HepG2 (cell line): ENCODE results near the gene CTRB2. TPM values are rescaled to one million over a fixed set of nuclear protein-coding genes. Genes with fewer than 3 reads are reported as not detected.
"Not testable (repeated sequence)": the region's sequence is repeated elsewhere in the genome, so short reads cannot be mapped to it uniquely, and the experiment has no call there.

Experiments used
- ATAC-seq: fragments of 200-7000 bp; cut with Tn5 transposase; 3 replicates; pipeline ENCODE4 v1.9.1; 2020; ENCODE audit warnings: mild to moderate bottlenecking, moderate library complexity
- BruUV-seq: library from RNA; stranded (reverse); fragments of 400-500 nt; replicated peaks from 2 replicates; lab custom pipeline; 2021; lab: Mats Ljungman, UMichigan
- CTCF ChIA-PET: fragments of 300-600 bp; formaldehyde crosslinking; extraction: SDS; loops from one replicate; lab custom pipeline; 2021; ENCODE audit warnings: low total read pairs, inconsistent platforms, low intra/inter-chr PET ratio; lab: Yijun Ruan, JAX
- POLR2A ChIA-PET: fragments of 350-600 bp; sonication (Branson Sonifier 250); formaldehyde crosslinking; loops from one replicate; lab custom pipeline; 2020; ENCODE audit warnings: antibody characterized with exemption, inconsistent platforms; lab: Yijun Ruan, JAX
- DNase-seq: peaks from one replicate; pipeline ENCODE4 v3.0.0-alpha.2; 2015; ENCODE audit warnings: low spot score
- FAIRE-seq: peaks from 3 replicates; lab custom pipeline; 2011; peaks lifted over from hg19 to GRCh38; lab: Jason Lieb, UNC
- H2AFZ ChIP-seq: one replicate; pipeline ENCODE4 v1.6.1; 2011; ENCODE audit warnings: low read length, inconsistent platforms
- H3K27ac ChIP-seq: fragments of 300-600 bp; 3 replicates; pipeline ENCODE4 v1.8.0; 2011; ENCODE audit warnings: mixed run types, mild to moderate bottlenecking, mixed read lengths, low read length, inconsistent platforms; ENCODE audit not compliant: insufficient read depth; ENCODE audit errors: extremely low read length
- H3K27me3 ChIP-seq, 2 experiments: fragments of 200-600 bp in 1 of 2; 2 replicates in 1 of 2; 3 replicates in 1 of 2; pipeline versions ENCODE4 v1.6.0 to v1.8.0; 2011; ENCODE audit warnings: low read length in 2 of 2, mild to moderate bottlenecking in 2 of 2, moderate library complexity in 2 of 2, inconsistent platforms in 1 of 2; ENCODE audit not compliant: insufficient read depth in 2 of 2, control insufficient read depth in 1 of 2
- H3K36me3 ChIP-seq, 2 experiments: fragments of 200-600 bp in 1 of 2; replicated peaks in 1 of 2; 2 replicates in 1 of 2; 3 replicates in 1 of 2; pipeline versions ENCODE4 v1.5.1 to v1.8.0; 2011; ENCODE audit warnings: low read length in 2 of 2, inconsistent platforms in 1 of 2; ENCODE audit not compliant: insufficient read depth in 2 of 2, control insufficient read depth in 1 of 2
- H3K4me1 ChIP-seq: 2 replicates; pipeline ENCODE4 v1.5.1; 2012; ENCODE audit warnings: low read length, inconsistent platforms; ENCODE audit not compliant: insufficient read depth
- H3K4me2 ChIP-seq: 2 replicates; pipeline ENCODE4 v1.6.0; 2011; ENCODE audit warnings: low read depth, low read length, inconsistent platforms
- H3K4me3 ChIP-seq, 3 experiments: fragments of 200-600 bp in 1 of 3; sonication (generic), shearing (Covaris generic) in 1 of 3; replicated peaks in 1 of 3; 2 replicates each; pipeline ENCODE4 v1.5.1; 2011 to 2016; ENCODE audit warnings: low read length in 3 of 3, inconsistent platforms in 2 of 3, low read depth in 2 of 3, mild to moderate bottlenecking in 2 of 3, control low read depth in 1 of 3, mixed read lengths in 1 of 3; ENCODE audit not compliant: insufficient read depth in 1 of 3
- H3K79me2 ChIP-seq: one replicate; pipeline ENCODE4 v1.6.1; 2011; ENCODE audit warnings: low read length, inconsistent platforms; ENCODE audit not compliant: insufficient read depth
- H3K9ac ChIP-seq: 2 replicates; pipeline ENCODE4 v1.6.0; 2011; ENCODE audit warnings: mild to moderate bottlenecking, low read depth, low read length, inconsistent platforms; ENCODE audit not compliant: insufficient read depth
- H3K9me3 ChIP-seq: 2 replicates; pipeline ENCODE4 v1.5.1; 2012; ENCODE audit warnings: mild to moderate bottlenecking, low read length
- H4K20me1 ChIP-seq: 2 replicates; pipeline ENCODE4 v1.6.0; 2011; ENCODE audit warnings: inconsistent platforms, mild to moderate bottlenecking, low read length, moderate library complexity; ENCODE audit not compliant: insufficient read depth
- AGO2 ChIP-seq: fragments of 200-400 bp; formaldehyde crosslinking; optimal IDR thresholded peaks from 2 replicates; pipeline ENCODE3; 2017; ENCODE audit warnings: mild to moderate bottlenecking, low read depth, low read length, moderate library complexity
- FOXA1 ChIP-seq, 2 experiments: fragments of 450-650 bp in 1 of 2; sonication (generic) in 1 of 2; formaldehyde crosslinking in 1 of 2; IDR thresholded peaks; 2 replicates each; pipeline versions ENCODE4 v1.4.0 to v1.6.1; 2016 to 2020; ENCODE audit warnings: missing genetic modification reagents in 1 of 2
- HNRNPK ChIP-seq: fragments of 200-400 bp; formaldehyde crosslinking; IDR thresholded peaks from 2 replicates; pipeline ENCODE4 v1.6.1; 2018; ENCODE audit warnings: low read length, low read depth, moderate library complexity, mild to moderate bottlenecking; ENCODE audit not compliant: poor library complexity, severe bottlenecking
- HNRNPL ChIP-seq: fragments of 200-400 bp; formaldehyde crosslinking; IDR thresholded peaks from 2 replicates; pipeline ENCODE4 v1.6.1; 2017; ENCODE audit warnings: mild to moderate bottlenecking, low read depth, low read length
- KDM5B ChIP-seq: sonication (generic); formaldehyde crosslinking; IDR thresholded peaks from 2 replicates; pipeline ENCODE4 v1.4.0; 2020; ENCODE audit warnings: missing genetic modification reagents, mild to moderate bottlenecking, borderline replicate concordance
- NR3C1 ChIP-seq: sonication (generic); formaldehyde crosslinking; IDR thresholded peaks from 2 replicates; pipeline ENCODE4 v1.4.0; 2020; ENCODE audit warnings: missing genetic modification reagents
- RBFOX2 ChIP-seq: fragments of 200-400 bp; formaldehyde crosslinking; IDR thresholded peaks from 2 replicates; pipeline ENCODE4 v1.6.1; 2017; ENCODE audit warnings: low read depth, mild to moderate bottlenecking, low read length
- RBM39 ChIP-seq: fragments of 200-400 bp; formaldehyde crosslinking; IDR thresholded peaks from one replicate; pipeline ENCODE4 v1.6.1; 2018; ENCODE audit warnings: antibody characterized with exemption, mild to moderate bottlenecking, low read depth, low read length; ENCODE audit not compliant: poor library complexity, severe bottlenecking
- ZFP37 ChIP-seq: sonication (generic); formaldehyde crosslinking; IDR thresholded peaks from 2 replicates; pipeline ENCODE4 v1.4.0; 2020; ENCODE audit warnings: missing genetic modification reagents, borderline replicate concordance
- ZNF251 ChIP-seq: sonication (generic); formaldehyde crosslinking; IDR thresholded peaks from 2 replicates; pipeline ENCODE4 v1.9.0; 2021; ENCODE audit warnings: mild to moderate bottlenecking, missing genetic modification reagents
- ZNF383 ChIP-seq: sonication (generic); formaldehyde crosslinking; IDR thresholded peaks from 2 replicates; pipeline ENCODE4 v1.4.0; 2020; ENCODE audit warnings: missing genetic modification reagents, mild to moderate bottlenecking, borderline replicate concordance
- ZNF468 ChIP-seq: sonication (generic); formaldehyde crosslinking; IDR thresholded peaks from 2 replicates; pipeline ENCODE4 v1.8.0; 2022; ENCODE audit warnings: mild to moderate bottlenecking, moderate library complexity, missing genetic modification reagents
- ZNF556 ChIP-seq: sonication (generic); formaldehyde crosslinking; IDR thresholded peaks from 2 replicates; pipeline ENCODE4 v1.4.0; 2020; ENCODE audit warnings: mild to moderate bottlenecking, missing genetic modification reagents, borderline replicate concordance
- WGBS: methylation state at CpG from one replicate; pipeline ENCODE4 v1.1.6; 2017; ENCODE audit warnings: low lambda C conversion rate; 5-methylcytosine and 5-hydroxymethylcytosine counted together
- in situ Hi-C: cut with HindIII; loops from 2 replicates; pipeline ENCODE4 v1.10.0; 2017; ENCODE audit warnings: low pct_unique_long_range_greater_than_20kb; ENCODE audit not compliant: extremely low pct_ligation_motif_present
- intact Hi-C: fragments of 100-400 bp; cut with micrococcal nuclease; formaldehyde crosslinking; loops from one replicate; pipeline ENCODE4 v1.10.0; 2022; ENCODE audit not compliant: unreplicated experiment
- polyA plus RNA-seq, 8 experiments: library from polyadenylated mRNA; depleted of rRNA in 3 of 8; stranded (reverse) in 7 of 8; unstranded in 1 of 8; fragments of >200 nt; fragmentation: Illumina TruSeq in 4 of 8; extraction: Trizol in 4 of 8; gene quantifications; 2 replicates each; pipeline versions ENCODE4 v1.2.1 to v1.2.3, GENCODE V29; 2011 to 2016; ENCODE audit warnings: low read depth in 4 of 8, missing spikeins in 1 of 8, mixed read lengths in 1 of 8; ENCODE audit not compliant: insufficient read depth in 1 of 8
- total RNA-seq, 5 experiments: library from RNA; depleted of rRNA; stranded (reverse); fragments of >200 nt; fragmentation: Illumina TruSeq; extraction: Trizol; gene quantifications; 2 replicates each; pipeline ENCODE4 v1.2.3, GENCODE V29; 2016; ENCODE audit warnings: low read depth in 1 of 5
- TF ChIP-seq, protein P1 (sequence below): sonication (generic); formaldehyde crosslinking; IDR thresholded peaks from 2 replicates; pipeline ENCODE4 v1.5.1; 2020; ENCODE audit warnings: missing genetic modification reagents, mild to moderate bottlenecking, borderline replicate concordance

Gene CTRB2
- total and polyA plus RNA-seq, 2 of the 13 experiments (the other 11 are each of a cell fraction or from before 2014, with no cell fraction given) = 0.13 TPM; not detected in 1

GRCh38 chr16:75242436-75243078, 35.6 kb upstream of the CTRB2 start:
- H3K4me1 ChIP-seq = peaks cover 86% of the 10 kb centered on the region
- H2AFZ ChIP-seq, in situ Hi-C loops, FAIRE-seq, H3K27me3 ChIP-seq, DNase-seq, H3K4me3 ChIP-seq, H4K20me1 ChIP-seq, BruUV-seq, H3K9me3 ChIP-seq, H3K4me2 ChIP-seq, intact Hi-C loops, ATAC-seq, CTCF ChIA-PET, H3K9ac ChIP-seq: not testable (repeated sequence)
- peak overlapping the region; percentile 29 for H3K27ac ChIP-seq
- H3K36me3 ChIP-seq = peaks cover 26 to 33% of the 10 kb centered on the region in 2 experiments
- TF ChIP-seq RBFOX2 (peak; percentile 65), HNRNPL (peak; percentile 63; the same call in 1 of the 2 replicates), KDM5B (CRISPR knock-in tag) (peak; percentile 28; the same call in 1 of the 2 replicates), AGO2 (peak; percentile 75), RBM39 (peak; percentile 62)
- WGBS = 98% methylated on average over 8 of the region's 27 CpGs
- POLR2A ChIA-PET = interaction anchor here (3.8 to 14.7 kb wide), 3 partner anchors 13 to 66 kb away, joined by 27 to 312 read pairs (median 82); no protein-coding TSS in a partner anchor
- peaks cover 79% of the 10 kb centered on the region for H3K79me2 ChIP-seq

GRCh38 chr16:75241955-75242354, 35.0 kb upstream of the CTRB2 start:
- Histone ChIP-seq H3K27ac (no peak overlapping the region), H3K79me2 (peaks cover 79% of the 10 kb centered on the region), H3K4me1 (peaks cover 85% of the 10 kb centered on the region), H2AFZ (no peak overlapping the region), H3K4me3 (no peak overlapping the region), H3K9me3 (no peaks in the 10 kb centered on the region), H3K4me2 (no peak overlapping the region), H3K27me3 (no peaks in the 10 kb centered on the region), H4K20me1 (peaks cover 2% of the 10 kb centered on the region; the same call in 1 of the 2 replicates), H3K36me3 (peaks cover 28 to 36% of the 10 kb centered on the region in 2 experiments), H3K9ac (no peak overlapping the region)
- DNase-seq (no peak), ATAC-seq (no peak), FAIRE-seq (no peak)
- ChIA-PET POLR2A (no interaction called here), CTCF (no interaction called here)
- no TSS peak for BruUV-seq
- in situ Hi-C loops = no loop called here
- intact Hi-C loops = no loop called here
- WGBS = 99% methylated on average over 7 of the region's 13 CpGs
- TF ChIP-seq RBFOX2 = peak; percentile 43; the same call in 1 of the 2 replicates
- TF ChIP-seq FOXA1 (IDR thresholded peaks at IDR 0.05) = no peak
- TF ChIP-seq FOXA1 (CRISPR knock-in tag; IDR thresholded peaks at IDR 0.05) = no peak
- TF ChIP-seq ZFP37 = no peak
- no peak for TF ChIP-seq ZNF251 (CRISPR knock-in tag)
- no peak for TF ChIP-seq ZNF468
- no peak for TF ChIP-seq HNRNPK
- no peak for TF ChIP-seq ZNF383 (CRISPR knock-in tag)
- TF ChIP-seq, protein P1, sequence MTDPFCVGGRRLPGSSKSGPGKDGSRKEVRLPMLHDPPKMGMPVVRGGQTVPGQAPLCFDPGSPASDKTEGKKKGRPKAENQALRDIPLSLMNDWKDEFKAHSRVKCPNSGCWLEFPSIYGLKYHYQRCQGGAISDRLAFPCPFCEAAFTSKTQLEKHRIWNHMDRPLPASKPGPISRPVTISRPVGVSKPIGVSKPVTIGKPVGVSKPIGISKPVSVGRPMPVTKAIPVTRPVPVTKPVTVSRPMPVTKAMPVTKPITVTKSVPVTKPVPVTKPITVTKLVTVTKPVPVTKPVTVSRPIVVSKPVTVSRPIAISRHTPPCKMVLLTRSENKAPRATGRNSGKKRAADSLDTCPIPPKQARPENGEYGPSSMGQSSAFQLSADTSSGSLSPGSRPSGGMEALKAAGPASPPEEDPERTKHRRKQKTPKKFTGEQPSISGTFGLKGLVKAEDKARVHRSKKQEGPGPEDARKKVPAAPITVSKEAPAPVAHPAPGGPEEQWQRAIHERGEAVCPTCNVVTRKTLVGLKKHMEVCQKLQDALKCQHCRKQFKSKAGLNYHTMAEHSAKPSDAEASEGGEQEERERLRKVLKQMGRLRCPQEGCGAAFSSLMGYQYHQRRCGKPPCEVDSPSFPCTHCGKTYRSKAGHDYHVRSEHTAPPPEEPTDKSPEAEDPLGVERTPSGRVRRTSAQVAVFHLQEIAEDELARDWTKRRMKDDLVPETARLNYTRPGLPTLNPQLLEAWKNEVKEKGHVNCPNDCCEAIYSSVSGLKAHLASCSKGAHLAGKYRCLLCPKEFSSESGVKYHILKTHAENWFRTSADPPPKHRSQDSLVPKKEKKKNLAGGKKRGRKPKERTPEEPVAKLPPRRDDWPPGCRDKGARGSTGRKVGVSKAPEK (CRISPR knock-in tag) = no peak
- TF ChIP-seq AGO2 = peak; percentile 39
- TF ChIP-seq NR3C1 (CRISPR knock-in tag) = no peak
- TF ChIP-seq ZNF556 (CRISPR knock-in tag) = no peak
